Brain microvascular endothelial cell (primary cell): ENCODE measurements around the gene TP53INP2.

Source experiments
- DNase-seq: peaks from one replicate; pipeline ENCODE4 v3.0.0-alpha.2; 2020
- H3K27ac ChIP-seq: fragments of 250-450 bp; sonication (Bioruptor Pico); 2 replicates; pipeline ENCODE4 v1.5.1; 2020; ENCODE audit warnings: mild to moderate bottlenecking, moderate library complexity
- H3K27me3 ChIP-seq: fragments of 250-450 bp; sonication (Bioruptor Pico); replicated peaks from 2 replicates; pipeline ENCODE4 v1.5.1; 2020; ENCODE audit warnings: mild to moderate bottlenecking
- H3K36me3 ChIP-seq: fragments of 250-450 bp; sonication (Bioruptor Pico); replicated peaks from 2 replicates; pipeline ENCODE4 v1.5.1; 2020; ENCODE audit warnings: mild to moderate bottlenecking
- H3K4me3 ChIP-seq: 2 replicates; pipeline ENCODE4 v1.5.1; 2011; ENCODE audit warnings: low read depth, mild to moderate bottlenecking, control low read depth, low read length, moderate library complexity
- CTCF ChIP-seq: IDR thresholded peaks from 2 replicates; pipeline ENCODE4 v1.5.1; 2011; ENCODE audit warnings: low read depth, mild to moderate bottlenecking, moderate library complexity, low read length, control low read depth, inconsistent platforms; ENCODE audit errors: missing control alignments
- in situ Hi-C: cut with HindIII; loops from 2 replicates; pipeline ENCODE4 v1.10.0; 2017; ENCODE audit warnings: low sequenced_read_pairs, low pct_ligation_motif_present

Gene TP53INP2

DNA sequence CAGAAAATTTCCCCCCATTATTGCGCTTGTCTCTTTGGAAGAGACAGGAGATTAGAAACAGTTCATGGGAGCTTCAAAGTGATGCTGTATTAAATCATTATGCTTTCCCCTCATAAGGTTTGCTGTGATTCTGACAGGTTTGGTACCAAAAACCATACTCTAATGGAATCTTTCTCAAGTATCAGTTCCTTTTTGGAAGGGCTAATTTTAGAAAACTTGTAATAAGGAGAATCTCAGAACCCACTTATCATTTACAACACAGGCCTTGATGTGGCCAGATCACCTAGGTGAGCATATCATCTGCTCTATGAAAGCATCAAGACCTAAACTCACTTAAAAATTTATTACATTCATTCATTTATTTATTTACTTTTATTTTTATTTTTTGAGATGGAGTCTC, 51.2 kb downstream of the TP53INP2 start:
- Histone ChIP-seq H3K4me3 (no peak overlapping the region), H3K27me3 (no peaks in the 10 kb centered on the region), H3K36me3 (peaks cover 17% of the 10 kb centered on the region), H3K27ac (no peak overlapping the region)
- no peak for TF ChIP-seq CTCF
- in situ Hi-C loops: no loop called here
- DNase-seq: no peak

DNA sequence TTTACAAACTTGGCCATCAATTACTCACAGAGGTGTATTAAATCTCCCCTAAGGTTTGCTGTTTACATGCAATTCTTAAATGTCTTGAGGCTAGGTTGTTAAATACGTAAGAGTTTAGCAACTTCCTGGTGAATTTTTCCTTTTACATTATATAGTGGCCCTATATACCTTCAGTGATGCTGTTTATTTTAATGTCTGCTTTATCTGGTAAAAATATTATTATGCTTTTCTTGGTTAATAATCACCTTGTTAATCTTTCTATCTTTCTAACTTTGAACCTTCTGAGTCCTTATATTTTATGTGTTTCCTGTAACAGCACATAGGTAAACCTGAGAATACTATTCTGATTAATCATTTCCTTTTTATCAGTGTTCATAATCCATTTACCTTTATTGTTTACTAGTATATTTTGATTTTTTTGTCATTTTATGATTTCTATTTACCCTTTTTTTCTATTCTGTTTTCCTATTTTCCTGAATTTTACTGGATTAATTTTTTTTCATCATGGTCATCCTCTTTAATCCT, 57.9 kb downstream of the TP53INP2 start:
- in situ Hi-C loops: no loop called here
- peaks cover 19% of the 10 kb centered on the region for H3K36me3 ChIP-seq

More for the DNA sequence above, 57.9 kb downstream of the TP53INP2 start:
- Histone ChIP-seq H3K27ac (no peak overlapping the region), H3K27me3 (no peaks in the 10 kb centered on the region), H3K4me3 (no peak overlapping the region)
- no peak for DNase-seq
- no peak for TF ChIP-seq CTCF
